RWPE2 (cell line): Measurements from ENCODE around the gene ZNF414.

Experiments used
- ATAC-seq: fragments of 200-7000 bp; cut with Tn5 transposase; 3 replicates; pipeline ENCODE4 v1.9.1; 2021; ENCODE audit warnings: low read depth
- DNase-seq: peaks from one replicate; pipeline ENCODE4 v3.0.0-alpha.2; 2020; ENCODE audit warnings: low spot score
- H3K27ac ChIP-seq: fragments of 450-650 bp; 2 replicates; pipeline ENCODE4 v1.5.1; 2017; ENCODE audit warnings: mild to moderate bottlenecking; ENCODE audit not compliant: poor library complexity, severe bottlenecking
- H3K27me3 ChIP-seq: fragments of 250-450 bp; sonication (Bioruptor Pico); 2 replicates; pipeline ENCODE4 v1.5.1; 2021; ENCODE audit warnings: mild to moderate bottlenecking, moderate library complexity; ENCODE audit not compliant: insufficient read depth, poor library complexity, severe bottlenecking
- H3K36me3 ChIP-seq: fragments of 250-450 bp; sonication (Bioruptor Pico); 2 replicates; pipeline ENCODE4 v1.5.1; 2020; ENCODE audit warnings: low read depth, mild to moderate bottlenecking, moderate library complexity
- H3K4me1 ChIP-seq: fragments of 250-450 bp; sonication (Bioruptor Pico); 2 replicates; pipeline ENCODE4 v1.5.1; 2021; ENCODE audit warnings: mild to moderate bottlenecking, moderate library complexity; ENCODE audit not compliant: insufficient read depth, poor library complexity, severe bottlenecking
- H3K4me3 ChIP-seq: fragments of 250-450 bp; sonication (Bioruptor Pico); 2 replicates; pipeline ENCODE4 v1.5.1; 2021; ENCODE audit warnings: mild to moderate bottlenecking, moderate library complexity; ENCODE audit not compliant: severe bottlenecking
- H3K9me3 ChIP-seq: fragments of 250-450 bp; sonication (Bioruptor Pico); 2 replicates; pipeline ENCODE4 v1.5.1; 2021; ENCODE audit warnings: mild to moderate bottlenecking, moderate library complexity; ENCODE audit not compliant: severe bottlenecking
- CTCF ChIP-seq: fragments of 450-650 bp; IDR thresholded peaks from one replicate; pipeline ENCODE4 v1.5.1; 2017; ENCODE audit warnings: mild to moderate bottlenecking, moderate library complexity; ENCODE audit not compliant: poor library complexity, severe bottlenecking

The ZNF414 gene

GRCh38 chr19:8529369-8530006 lies 15.5 kb upstream of the ZNF414 start:
- Histone ChIP-seq H3K9me3 (no peaks in the 10 kb centered on the region), H3K27ac (no peak overlapping the region), H3K36me3 (no peaks in the 10 kb centered on the region), H3K4me1 (no peaks in the 10 kb centered on the region), H3K4me3 (no peak overlapping the region), H3K27me3 (no peaks in the 10 kb centered on the region)
- no peak for DNase-seq
- no peak for TF ChIP-seq CTCF
- ATAC-seq: no peak

GRCh38 chr19:8528500-8528899 lies 14.5 kb upstream of the ZNF414 start:
- no peak for TF ChIP-seq CTCF
- no peaks in the 10 kb centered on the region for H3K4me1 ChIP-seq
- DNase-seq (no peak), ATAC-seq (no peak)
- no peak overlapping the region for H3K4me3 ChIP-seq
- H3K27ac ChIP-seq: no peak overlapping the region
- no peaks in the 10 kb centered on the region for H3K27me3 ChIP-seq
- no peaks in the 10 kb centered on the region for H3K36me3 ChIP-seq
- no peaks in the 10 kb centered on the region for H3K9me3 ChIP-seq

- Histone ChIP-seq H3K27ac (peak overlapping the region; percentile 47), H3K27me3 (no peaks in the 10 kb centered on the region), H3K4me1 (no peaks in the 10 kb centered on the region), H3K4me3 (peak overlapping the region; percentile 64), H3K36me3 (no peaks in the 10 kb centered on the region), H3K9me3 (no peaks in the 10 kb centered on the region)
- TF ChIP-seq CTCF: no peak
- ATAC-seq (peak; percentile 72), DNase-seq (peak; percentile 91)
These were observed 12.6 kb upstream of the ZNF414 start for GRCh38 chr19:8526345-8527091.

GRCh38 chr19:8525401-8525684 lies 11.4 kb upstream of the ZNF414 start:
- peak; percentile 24 for TF ChIP-seq CTCF
- Histone ChIP-seq H3K4me3 (peak overlapping the region; percentile 31), H3K27me3 (no peaks in the 10 kb centered on the region), H3K4me1 (no peaks in the 10 kb centered on the region), H3K36me3 (no peaks in the 10 kb centered on the region), H3K9me3 (no peaks in the 10 kb centered on the region), H3K27ac (peak overlapping the region; percentile 21)
- ATAC-seq: no peak
- DNase-seq: no peak

GRCh38 chr19:8519388-8519787 lies 5.4 kb upstream of the ZNF414 start:
- H3K27me3 ChIP-seq: no peaks in the 10 kb centered on the region
- no peak for ATAC-seq
- DNase-seq: no peak
- TF ChIP-seq CTCF: no peak
- H3K36me3 ChIP-seq: no peaks in the 10 kb centered on the region
- no peak overlapping the region for H3K4me3 ChIP-seq
- H3K9me3 ChIP-seq: no peaks in the 10 kb centered on the region
- H3K4me1 ChIP-seq: no peaks in the 10 kb centered on the region
- no peak overlapping the region for H3K27ac ChIP-seq
